ENCODE results near the gene MASP2. TPM values are rescaled to one million over a fixed set of nuclear protein-coding genes. Genes with fewer than 3 reads are reported as not detected.
"Not testable (repeated sequence)": the region's sequence is repeated elsewhere in the genome, so short reads cannot be mapped to it uniquely, and the experiment has no call there.

Gene MASP2
- total and polyA plus RNA-seq, 4 donors: 4.7 to 9.8 TPM; not detected in 2

- peaks cover 17% of the 10 kb centered on the region for H3K4me1 ChIP-seq (ENCODE audit: control insufficient read depth, insufficient read depth, low read length)
- no peak overlapping the region for H3K27ac ChIP-seq (ENCODE audit: low read depth, low read length)
- no peaks in the 10 kb centered on the region for H3K9me3 ChIP-seq (ENCODE audit: control insufficient read depth, insufficient read depth, low read length)
- H3K4me3 ChIP-seq (ENCODE audit: low read depth, low read length): no peak overlapping the region
- no peak for DNase-seq (ENCODE audit: low read depth in 4 of 6, low spot score in 6 of 6)
- no peaks in the 10 kb centered on the region for H3K27me3 ChIP-seq (ENCODE audit: control insufficient read depth, insufficient read depth, low read length)
- WGBS (ENCODE audit: insufficient coverage): 76% methylated on average over 15 of the region's 18 CpGs
- H3K36me3 ChIP-seq (ENCODE audit: control insufficient read depth, insufficient read depth, low read length): peaks cover 92% of the 10 kb centered on the region
Observed at GRCh38 chr1:11067716-11068599, 20.9 kb upstream of the MASP2 start.

GRCh38 chr1:11065796-11066195 lies 18.8 kb upstream of the MASP2 start:
- no peaks in the 10 kb centered on the region for H3K9me3 ChIP-seq (ENCODE audit: control insufficient read depth, insufficient read depth, low read length)
- WGBS (ENCODE audit: insufficient coverage): no CpG with 5 or more reads among the region's 1 CpG
- no peak overlapping the region for H3K27ac ChIP-seq (ENCODE audit: low read depth, low read length)
- no peak overlapping the region for H3K4me3 ChIP-seq (ENCODE audit: low read depth, low read length)
- no peaks in the 10 kb centered on the region for H3K27me3 ChIP-seq (ENCODE audit: control insufficient read depth, insufficient read depth, low read length)
- DNase-seq (ENCODE audit: low read depth in 4 of 6, low spot score in 6 of 6): no peak
- peaks cover 24% of the 10 kb centered on the region for H3K4me1 ChIP-seq (ENCODE audit: control insufficient read depth, insufficient read depth, low read length)
- H3K36me3 ChIP-seq (ENCODE audit: control insufficient read depth, insufficient read depth, low read length): peaks cover 85% of the 10 kb centered on the region

GRCh38 chr1:11064942-11065341 lies 17.9 kb upstream of the MASP2 start:
- WGBS (ENCODE audit: insufficient coverage): 100% methylated on average over 1 of the region's 3 CpGs
- no peak overlapping the region for H3K27ac ChIP-seq (ENCODE audit: low read depth, low read length)
- peaks cover 76% of the 10 kb centered on the region for H3K36me3 ChIP-seq (ENCODE audit: control insufficient read depth, insufficient read depth, low read length)

GRCh38 chr1:11063937-11064537 lies 17.0 kb upstream of the MASP2 start:
- not testable (repeated sequence) for H3K4me3 ChIP-seq (ENCODE audit: low read depth, low read length); H3K27ac ChIP-seq (ENCODE audit: low read depth, low read length); H3K27me3 ChIP-seq (ENCODE audit: control insufficient read depth, insufficient read depth, low read length); H3K9me3 ChIP-seq (ENCODE audit: control insufficient read depth, insufficient read depth, low read length)
- DNase-seq (ENCODE audit: low read depth in 4 of 6, low spot score in 6 of 6): peak in 1 of 6 donors; percentile 42
- H3K4me1 ChIP-seq (ENCODE audit: control insufficient read depth, insufficient read depth, low read length): peaks cover 21% of the 10 kb centered on the region
- H3K36me3 ChIP-seq (ENCODE audit: control insufficient read depth, insufficient read depth, low read length): peaks cover 68% of the 10 kb centered on the region
- 84% methylated on average over 12 of the region's 18 CpGs for WGBS (ENCODE audit: insufficient coverage)

More at GRCh38 chr1:11064942-11065341, 17.9 kb upstream of the MASP2 start:
- H3K9me3 ChIP-seq (ENCODE audit: control insufficient read depth, insufficient read depth, low read length): no peaks in the 10 kb centered on the region
- H3K4me1 ChIP-seq (ENCODE audit: control insufficient read depth, insufficient read depth, low read length): peaks cover 25% of the 10 kb centered on the region
- DNase-seq (ENCODE audit: low read depth in 4 of 6, low spot score in 6 of 6): no peak
- H3K27me3 ChIP-seq (ENCODE audit: control insufficient read depth, insufficient read depth, low read length): no peaks in the 10 kb centered on the region
- no peak overlapping the region for H3K4me3 ChIP-seq (ENCODE audit: low read depth, low read length)

GRCh38 chr1:11062965-11063401 lies 15.9 kb upstream of the MASP2 start:
- DNase-seq (ENCODE audit: low read depth in 4 of 6, low spot score in 6 of 6): no peak
- no peaks in the 10 kb centered on the region for H3K27me3 ChIP-seq (ENCODE audit: control insufficient read depth, insufficient read depth, low read length)
- H3K36me3 ChIP-seq (ENCODE audit: control insufficient read depth, insufficient read depth, low read length): peaks cover 64% of the 10 kb centered on the region
- no peak overlapping the region for H3K4me3 ChIP-seq (ENCODE audit: low read depth, low read length)
- H3K27ac ChIP-seq (ENCODE audit: low read depth, low read length): no peak overlapping the region
- WGBS (ENCODE audit: insufficient coverage): 65% methylated on average over 2 of the region's 3 CpGs
- peaks cover 25% of the 10 kb centered on the region for H3K4me1 ChIP-seq (ENCODE audit: control insufficient read depth, insufficient read depth, low read length)
- H3K9me3 ChIP-seq (ENCODE audit: control insufficient read depth, insufficient read depth, low read length): no peaks in the 10 kb centered on the region

- DNase-seq (ENCODE audit: low read depth in 4 of 6, low spot score in 6 of 6): no peak
- no peaks in the 10 kb centered on the region for H3K9me3 ChIP-seq (ENCODE audit: control insufficient read depth, insufficient read depth, low read length)
- H3K36me3 ChIP-seq (ENCODE audit: control insufficient read depth, insufficient read depth, low read length): peaks cover 67% of the 10 kb centered on the region
- H3K27me3 ChIP-seq (ENCODE audit: control insufficient read depth, insufficient read depth, low read length): no peaks in the 10 kb centered on the region
- no peak overlapping the region for H3K27ac ChIP-seq (ENCODE audit: low read depth, low read length)
- peaks cover 25% of the 10 kb centered on the region for H3K4me1 ChIP-seq (ENCODE audit: control insufficient read depth, insufficient read depth, low read length)
- no peak overlapping the region for H3K4me3 ChIP-seq (ENCODE audit: low read depth, low read length)
- WGBS (ENCODE audit: insufficient coverage): 76% methylated on average over 5 of the region's 5 CpGs
Observed at GRCh38 chr1:11061652-11062365, 14.8 kb upstream of the MASP2 start.

- no peaks in the 10 kb centered on the region for H3K27me3 ChIP-seq (ENCODE audit: control insufficient read depth, insufficient read depth, low read length)
- H3K9me3 ChIP-seq (ENCODE audit: control insufficient read depth, insufficient read depth, low read length): no peaks in the 10 kb centered on the region
- DNase-seq (ENCODE audit: low read depth in 4 of 6, low spot score in 6 of 6): peak; percentile 74 to 97 (median 82)
- peaks cover 70% of the 10 kb centered on the region for H3K36me3 ChIP-seq (ENCODE audit: control insufficient read depth, insufficient read depth, low read length)
- H3K27ac ChIP-seq (ENCODE audit: low read depth, low read length): peak within 1 kb of the TSS; percentile 69
- WGBS (ENCODE audit: insufficient coverage): under 1% methylated on average over 79 of the region's 83 CpGs
- peak within 1 kb of the TSS; percentile 80 for H3K4me3 ChIP-seq (ENCODE audit: low read depth, low read length)
- H3K4me1 ChIP-seq (ENCODE audit: control insufficient read depth, insufficient read depth, low read length): peaks cover 25% of the 10 kb centered on the region
Observed at GRCh38 chr1:11059968-11060830, 13.2 kb upstream of the MASP2 start, which contains the start of gene SRM. TSS of gene SRM (minus strand) at chr1:11060018. CDS start at chr1:11059943, 75 bp downstream.

GRCh38 chr1:11059155-11059967 lies 12.3 kb upstream of the MASP2 start:
- Histone ChIP-seq H3K27ac (ENCODE audit: low read depth, low read length) (no peak overlapping the region), H3K27me3 (ENCODE audit: control insufficient read depth, insufficient read depth, low read length) (no peaks in the 10 kb centered on the region), H3K4me3 (ENCODE audit: low read depth, low read length) (peak overlapping the region; percentile 65), H3K4me1 (ENCODE audit: control insufficient read depth, insufficient read depth, low read length) (peaks cover 25% of the 10 kb centered on the region), H3K9me3 (ENCODE audit: control insufficient read depth, insufficient read depth, low read length) (no peaks in the 10 kb centered on the region), H3K36me3 (ENCODE audit: control insufficient read depth, insufficient read depth, low read length) (peaks cover 70% of the 10 kb centered on the region)
- 1% methylated on average over 71 of the region's 72 CpGs for WGBS (ENCODE audit: insufficient coverage)
- peak in 1 of 6 donors; percentile 32 for DNase-seq (ENCODE audit: low read depth in 4 of 6, low spot score in 6 of 6)

Measured in spinal cord (tissue), 10 donors.